COLO829 (cell line): ENCODE measurements around the gene ARHGAP30.

Experiments
- DNase-seq: peaks from one replicate; pipeline ENCODE4 v3.0.0; 2012; ENCODE audit warnings: low spot score

ARHGAP30 gene

GRCh38 chr1:161091093-161091492 lies 21.4 kb upstream of the ARHGAP30 start:
- DNase-seq: no peak

DNA sequence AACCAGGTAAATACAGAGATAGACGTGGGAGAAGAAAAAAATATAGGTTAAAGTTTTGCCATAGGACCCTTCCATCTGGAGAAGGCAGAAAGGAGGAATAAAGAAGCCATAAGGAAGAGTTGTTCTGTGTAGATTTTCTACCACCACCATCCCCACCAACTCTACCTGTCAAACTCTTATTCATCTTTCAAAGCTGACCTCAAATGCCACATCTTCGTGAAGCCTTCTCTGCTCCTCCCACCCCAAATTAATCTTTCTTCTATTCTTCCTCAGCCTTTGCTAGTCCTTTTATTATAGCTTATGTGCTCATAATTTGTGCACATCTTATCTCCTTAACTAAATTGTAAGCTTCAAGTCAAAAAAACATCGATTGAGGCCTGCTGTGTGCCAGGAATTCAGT lies 20.9 kb upstream of the ARHGAP30 start:
- no peak for DNase-seq

- no peak for DNase-seq
Measured at GRCh38 chr1:161089938-161090337, 20.2 kb upstream of the ARHGAP30 start.

DNA sequence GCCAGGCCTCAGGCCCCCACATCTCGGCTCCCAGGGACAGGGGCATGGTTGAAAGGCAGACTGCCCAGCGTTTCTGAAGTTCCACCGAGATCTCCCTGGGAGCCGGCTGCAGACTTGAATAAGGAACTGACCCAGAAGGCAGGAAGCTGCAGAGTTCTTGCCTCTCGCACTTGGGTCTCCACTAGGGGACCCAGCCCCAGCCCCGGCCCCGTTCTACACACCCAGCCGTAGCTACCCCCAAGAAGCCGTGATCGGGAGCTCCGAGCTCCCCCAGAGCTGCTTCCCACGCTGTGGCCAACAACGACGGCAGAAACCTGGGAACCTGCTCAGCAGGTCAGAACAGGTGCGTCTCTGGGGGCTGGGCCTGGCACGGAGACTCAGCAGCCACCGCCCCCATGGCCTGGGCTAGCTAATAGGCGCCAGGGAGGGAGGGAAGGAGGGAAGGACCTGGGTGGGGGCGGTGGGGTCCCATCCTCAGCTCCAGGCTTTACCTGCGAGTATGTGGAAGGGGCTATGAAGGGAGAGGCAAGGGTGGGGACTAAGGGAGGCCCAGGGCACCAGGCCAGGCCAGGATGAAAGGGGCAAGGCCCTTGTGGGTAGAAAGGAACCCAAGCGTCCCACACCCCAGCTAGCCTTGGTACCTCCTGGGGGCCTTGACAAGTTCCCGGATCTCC lies 19.7 kb upstream of the ARHGAP30 start, which contains the start of gene NECTIN4:
TSS of gene NECTIN4 (minus strand) at position 308 of the 674 bp plus-strand sequence. CDS start at position 46, 262 bp downstream.
- no peak for DNase-seq

DNA sequence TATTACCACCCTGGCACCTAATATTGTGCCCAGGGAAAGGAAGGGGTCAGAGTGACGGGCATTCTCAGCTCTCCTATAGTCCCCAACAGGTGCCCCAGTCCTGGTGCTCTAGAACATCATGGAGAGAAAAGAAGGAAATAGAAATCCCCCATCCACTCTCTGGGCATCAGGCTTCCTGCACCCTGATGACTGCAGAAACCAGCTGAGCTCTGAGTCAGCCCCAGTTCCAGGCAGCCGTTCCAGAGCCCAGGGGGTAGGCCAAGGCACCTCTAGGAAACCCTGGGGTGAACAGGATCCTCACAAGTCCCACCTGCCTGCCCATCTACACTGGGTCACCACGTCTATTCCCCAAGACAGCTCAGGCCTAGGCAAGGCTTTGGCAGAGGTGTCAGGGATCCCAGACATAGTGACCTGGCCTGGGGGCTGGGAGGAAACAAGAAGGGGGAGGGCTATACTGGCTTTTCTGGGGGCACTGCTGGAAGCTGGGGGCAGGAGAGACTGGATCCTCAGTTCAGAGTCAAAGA lies 19.0 kb upstream of the ARHGAP30 start:
- DNase-seq: no peak

GRCh38 chr1:161086457-161086856 lies 16.8 kb upstream of the ARHGAP30 start:
- DNase-seq: no peak

DNA sequence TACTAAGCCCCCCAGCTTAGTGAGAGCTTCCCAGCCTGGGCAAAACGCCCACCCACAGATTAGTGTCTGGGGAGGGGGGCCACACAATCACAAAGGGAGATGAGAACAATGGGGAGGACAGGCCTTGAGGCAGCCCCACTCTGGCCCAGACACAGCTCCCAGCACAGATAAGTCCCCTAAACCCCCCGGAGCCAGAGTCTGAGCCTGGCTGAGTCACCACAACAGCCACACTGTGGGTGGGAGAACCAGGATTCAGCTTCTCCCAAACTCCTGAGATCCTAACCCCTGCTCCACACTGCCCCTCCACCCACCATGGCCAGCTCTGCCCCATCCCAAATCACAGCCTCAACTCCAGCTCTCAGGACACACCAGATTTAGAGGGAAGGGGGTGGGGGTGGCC lies 15.5 kb upstream of the ARHGAP30 start:
- no peak for DNase-seq

GRCh38 chr1:161084597-161084988 lies 14.9 kb upstream of the ARHGAP30 start:
- no peak for DNase-seq

DNA sequence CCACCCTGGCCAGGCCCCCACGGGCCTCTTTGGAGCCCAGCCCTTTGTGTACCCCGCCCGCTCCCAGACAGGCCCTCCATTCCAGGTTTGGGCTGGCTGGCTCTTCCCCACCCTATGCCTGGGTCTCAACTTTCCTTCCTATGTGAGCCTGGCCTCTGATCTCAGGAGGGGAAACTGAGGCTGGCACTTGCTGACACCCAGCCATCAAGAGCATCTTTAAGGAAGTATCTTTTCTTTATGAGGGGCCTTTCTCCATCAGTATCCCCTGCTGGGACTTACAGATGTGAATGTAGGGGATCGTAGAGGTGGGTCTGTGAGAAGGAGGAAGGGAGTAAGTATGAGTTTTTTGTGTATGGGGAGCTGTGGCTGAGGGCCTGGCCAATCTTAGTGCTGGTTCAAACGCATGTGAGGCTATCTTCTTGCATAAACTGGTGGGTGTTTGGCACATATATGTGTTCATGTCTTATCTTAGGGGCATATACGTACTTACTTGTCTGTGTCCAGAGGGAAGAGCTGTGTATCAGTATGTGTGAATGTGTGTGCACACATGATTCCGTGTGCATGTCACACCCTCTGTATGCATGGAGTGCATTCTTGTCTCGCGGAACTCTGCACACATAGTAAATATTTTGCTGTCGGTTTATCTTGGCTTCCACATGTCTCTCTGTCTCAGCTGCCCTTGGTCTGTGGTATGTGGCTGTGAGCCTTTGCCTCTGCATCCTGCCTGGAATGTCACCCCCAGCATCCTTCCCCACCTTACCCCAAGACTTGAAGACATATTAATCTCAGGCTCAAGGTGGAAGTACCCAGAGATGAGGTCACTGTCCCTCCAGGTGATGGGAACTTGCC lies 14.3 kb upstream of the ARHGAP30 start:
- no peak for DNase-seq

GRCh38 chr1:161082996-161083747 lies 13.5 kb upstream of the ARHGAP30 start:
- peak; percentile 44 for DNase-seq

- no peak for DNase-seq
Measured at GRCh38 chr1:161082483-161082882, 12.8 kb upstream of the ARHGAP30 start.

GRCh38 chr1:161081519-161081918 lies 11.8 kb upstream of the ARHGAP30 start:
- DNase-seq: no peak

- peak; percentile 44 for DNase-seq
Measured at GRCh38 chr1:161080441-161081405, 11.0 kb upstream of the ARHGAP30 start.

DNA sequence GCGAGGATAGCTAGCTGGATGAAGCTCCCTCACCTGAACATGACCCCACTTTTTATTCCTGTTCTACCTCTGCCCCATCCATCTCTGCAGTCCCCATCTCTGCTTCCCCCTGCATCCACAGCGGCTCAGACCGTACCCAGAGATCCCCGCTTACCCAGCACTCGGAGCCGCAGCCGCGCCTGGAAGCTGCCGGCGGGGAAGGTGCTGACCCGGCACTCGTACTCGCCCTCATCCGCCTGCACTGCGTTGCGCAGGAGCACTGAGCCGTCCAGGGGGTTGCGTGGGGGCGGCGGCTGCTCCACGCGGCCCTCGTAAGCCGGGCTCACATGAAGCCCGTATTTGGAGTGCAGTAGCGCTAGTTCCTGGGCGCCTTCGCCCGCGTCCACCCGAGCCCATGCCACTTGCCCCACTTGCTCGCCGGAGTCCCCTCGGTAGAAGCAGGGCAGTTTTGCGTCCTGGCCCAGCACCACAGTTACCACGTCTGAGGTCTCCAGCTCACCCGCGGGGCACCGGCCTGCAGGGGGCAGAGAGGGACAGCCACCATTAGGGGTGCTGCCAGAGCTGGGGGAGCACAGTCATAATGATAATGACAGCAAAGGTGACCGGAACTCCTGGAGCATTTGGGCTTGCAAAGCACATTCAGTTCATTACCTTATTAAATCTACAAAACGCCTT lies 9.9 kb upstream of the ARHGAP30 start:
- DNase-seq: no peak

GRCh38 chr1:161077426-161077825 lies 7.7 kb upstream of the ARHGAP30 start:
- DNase-seq: no peak

GRCh38 chr1:161076410-161076809 lies 6.7 kb upstream of the ARHGAP30 start:
- DNase-seq: no peak

DNA sequence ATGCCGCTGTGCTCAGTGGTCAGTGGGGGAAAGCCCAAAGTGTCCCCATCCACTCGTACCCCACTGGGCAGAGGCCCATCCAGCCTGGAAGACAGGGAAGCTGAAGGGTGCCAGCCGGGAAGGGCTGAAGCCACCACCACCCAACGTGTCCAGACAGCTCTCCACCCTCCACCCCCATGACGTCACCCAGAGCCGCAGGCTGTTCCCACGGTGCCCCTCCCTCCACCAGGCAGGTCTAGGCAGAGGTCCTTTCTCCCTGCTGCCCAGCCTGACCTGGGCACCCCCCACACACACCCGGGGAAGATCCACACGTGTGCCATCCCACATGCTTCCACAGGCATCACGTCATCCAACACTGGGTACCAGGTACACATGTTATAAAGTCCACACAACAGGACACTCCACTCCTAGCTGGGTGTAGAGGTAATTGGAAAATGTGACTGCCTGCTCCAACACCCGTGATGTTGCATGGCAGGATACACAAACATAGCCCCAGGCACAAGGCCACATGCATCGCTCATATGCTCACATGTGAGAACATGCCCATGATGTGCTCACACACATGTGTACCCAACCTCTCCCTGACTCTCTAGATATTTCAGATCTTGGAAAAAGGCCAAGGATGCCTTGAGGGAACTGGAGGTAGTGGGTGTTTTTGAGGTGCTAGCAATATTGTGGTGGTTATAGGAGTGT lies 5.1 kb upstream of the ARHGAP30 start:
- DNase-seq: no peak

DNA sequence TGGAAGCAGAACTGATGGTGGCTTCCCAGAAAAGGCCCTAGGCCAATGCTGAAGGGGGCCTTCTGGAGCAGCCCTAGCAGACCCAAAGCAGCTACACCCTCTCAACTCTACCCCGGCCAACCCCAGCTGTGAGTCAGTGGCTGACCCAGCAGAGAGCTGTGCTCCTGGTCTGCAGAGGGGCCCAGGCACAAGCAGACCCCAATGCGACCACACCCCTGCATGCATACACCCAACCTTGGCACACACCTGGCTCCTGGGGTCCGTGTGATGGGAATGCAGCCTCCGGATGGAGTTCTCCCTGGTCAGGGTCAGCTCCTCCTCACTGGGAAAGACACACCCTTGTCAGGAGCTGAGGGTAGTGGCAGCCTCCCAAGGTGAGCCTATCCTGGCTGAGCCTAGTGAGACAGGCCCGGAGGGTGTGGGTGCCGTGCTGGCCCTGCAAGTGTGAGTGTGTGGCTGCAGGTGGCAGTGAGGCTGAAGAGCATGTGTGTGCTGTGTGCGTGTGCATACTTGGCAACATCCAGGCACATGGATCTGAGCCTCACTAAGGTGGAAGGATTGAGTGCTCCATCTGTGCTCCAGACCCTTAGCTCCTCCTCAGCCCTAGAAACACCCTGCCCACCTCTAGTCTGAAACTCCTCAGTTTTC lies 3.9 kb upstream of the ARHGAP30 start:
- DNase-seq: no peak

GRCh38 chr1:161072751-161073449 lies 3.2 kb upstream of the ARHGAP30 start:
- no peak for DNase-seq
